Hematopoietic multipotent progenitor cell treated with erythropoietin and hydrocortisone succinate and interleukin-3 and kit ligand, for 17 days (in vitro differentiated cells): ENCODE measurements around the gene PCLO.

Experiments
- DNase-seq: peaks from one replicate; pipeline ENCODE4 v3.0.0-alpha.2; 2015; ENCODE audit warnings: low spot score

PCLO gene, protein sequence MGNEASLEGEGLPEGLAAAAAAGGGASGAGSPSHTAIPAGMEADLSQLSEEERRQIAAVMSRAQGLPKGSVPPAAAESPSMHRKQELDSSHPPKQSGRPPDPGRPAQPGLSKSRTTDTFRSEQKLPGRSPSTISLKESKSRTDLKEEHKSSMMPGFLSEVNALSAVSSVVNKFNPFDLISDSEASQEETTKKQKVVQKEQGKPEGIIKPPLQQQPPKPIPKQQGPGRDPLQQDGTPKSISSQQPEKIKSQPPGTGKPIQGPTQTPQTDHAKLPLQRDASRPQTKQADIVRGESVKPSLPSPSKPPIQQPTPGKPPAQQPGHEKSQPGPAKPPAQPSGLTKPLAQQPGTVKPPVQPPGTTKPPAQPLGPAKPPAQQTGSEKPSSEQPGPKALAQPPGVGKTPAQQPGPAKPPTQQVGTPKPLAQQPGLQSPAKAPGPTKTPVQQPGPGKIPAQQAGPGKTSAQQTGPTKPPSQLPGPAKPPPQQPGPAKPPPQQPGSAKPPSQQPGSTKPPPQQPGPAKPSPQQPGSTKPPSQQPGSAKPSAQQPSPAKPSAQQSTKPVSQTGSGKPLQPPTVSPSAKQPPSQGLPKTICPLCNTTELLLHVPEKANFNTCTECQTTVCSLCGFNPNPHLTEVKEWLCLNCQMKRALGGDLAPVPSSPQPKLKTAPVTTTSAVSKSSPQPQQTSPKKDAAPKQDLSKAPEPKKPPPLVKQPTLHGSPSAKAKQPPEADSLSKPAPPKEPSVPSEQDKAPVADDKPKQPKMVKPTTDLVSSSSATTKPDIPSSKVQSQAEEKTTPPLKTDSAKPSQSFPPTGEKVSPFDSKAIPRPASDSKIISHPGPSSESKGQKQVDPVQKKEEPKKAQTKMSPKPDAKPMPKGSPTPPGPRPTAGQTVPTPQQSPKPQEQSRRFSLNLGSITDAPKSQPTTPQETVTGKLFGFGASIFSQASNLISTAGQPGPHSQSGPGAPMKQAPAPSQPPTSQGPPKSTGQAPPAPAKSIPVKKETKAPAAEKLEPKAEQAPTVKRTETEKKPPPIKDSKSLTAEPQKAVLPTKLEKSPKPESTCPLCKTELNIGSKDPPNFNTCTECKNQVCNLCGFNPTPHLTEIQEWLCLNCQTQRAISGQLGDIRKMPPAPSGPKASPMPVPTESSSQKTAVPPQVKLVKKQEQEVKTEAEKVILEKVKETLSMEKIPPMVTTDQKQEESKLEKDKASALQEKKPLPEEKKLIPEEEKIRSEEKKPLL (N-terminal part only)

DNA sequence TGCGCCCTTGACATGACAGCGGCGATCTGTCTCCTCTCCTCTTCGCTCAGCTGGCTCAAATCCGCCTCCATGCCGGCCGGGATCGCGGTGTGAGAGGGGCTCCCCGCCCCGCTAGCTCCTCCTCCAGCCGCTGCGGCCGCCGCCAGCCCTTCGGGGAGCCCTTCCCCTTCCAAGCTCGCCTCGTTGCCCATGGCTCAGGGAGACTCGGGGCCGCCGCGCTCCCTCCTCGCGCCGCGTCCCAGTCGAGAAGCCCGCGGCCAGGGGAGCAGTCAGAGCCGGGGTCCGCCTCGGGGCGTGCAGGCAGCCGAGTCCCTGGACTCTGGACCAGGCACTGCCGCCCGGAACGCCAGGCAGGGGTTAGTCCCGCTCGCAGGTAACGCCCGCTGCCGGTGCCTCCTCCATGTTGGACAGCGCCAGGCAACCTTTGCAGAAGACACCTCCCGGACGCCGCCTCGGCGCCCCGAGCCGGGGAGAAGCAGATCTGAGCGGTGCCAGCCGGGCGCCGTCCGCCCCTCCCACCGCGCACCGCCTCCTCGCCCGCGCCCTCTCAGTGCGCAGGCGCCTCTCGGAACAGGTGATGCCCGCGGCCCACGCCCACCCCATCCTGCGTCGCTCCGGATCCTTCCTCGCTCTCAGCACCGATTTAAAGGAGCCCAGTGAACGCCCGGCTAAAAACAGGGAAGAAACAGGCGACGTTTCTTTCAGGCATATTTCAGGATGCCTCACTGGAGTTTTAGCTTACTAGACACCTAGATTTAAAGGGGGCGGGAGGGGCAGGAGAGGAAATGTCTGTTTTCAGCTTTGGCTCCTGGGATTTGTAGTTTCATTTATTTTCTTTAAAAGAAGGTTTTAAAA is at the start of gene PCLO:
PCLO (minus strand) TSS at position 483 of the 855 bp plus-strand sequence; CDS start at position 191, 292 bp downstream.
- no peak for DNase-seq

DNA sequence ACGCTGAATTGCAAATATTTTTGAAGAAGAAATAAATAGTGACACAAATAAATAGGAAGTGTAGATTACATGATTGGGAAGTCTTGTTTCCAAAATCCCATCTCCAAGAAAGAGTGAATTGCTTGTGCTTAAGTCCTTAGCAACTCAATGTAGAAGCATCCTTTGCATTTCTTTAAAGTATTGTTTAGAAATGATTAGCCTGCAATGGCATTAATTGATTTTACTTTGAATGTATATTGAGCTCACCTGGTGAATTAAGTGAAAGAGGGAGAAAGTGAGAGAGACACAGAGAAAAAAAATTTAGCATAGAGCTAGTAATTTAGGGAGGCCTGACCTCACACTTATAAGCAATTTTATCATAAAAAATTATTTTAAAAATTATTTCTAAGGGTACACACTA is 49.0 kb upstream of the PCLO start:
- DNase-seq = no peak

DNA sequence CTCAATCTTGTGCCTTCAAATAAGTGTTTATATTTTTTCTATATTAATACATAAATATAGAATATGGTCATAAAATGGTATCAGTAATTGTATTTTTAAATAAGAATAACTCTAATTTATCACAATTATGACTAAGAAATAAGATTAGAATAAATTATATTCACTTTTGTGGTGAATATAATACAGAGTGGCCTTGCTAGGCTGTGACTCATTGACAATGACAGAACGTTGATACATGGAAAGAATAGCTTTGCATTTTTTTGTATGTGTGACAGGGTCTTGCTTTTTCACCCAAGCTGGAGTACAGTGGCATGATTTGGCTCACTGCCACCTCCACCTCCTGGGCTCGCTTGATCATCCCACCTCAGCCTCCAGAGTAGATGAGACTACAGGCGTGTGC is 47.8 kb upstream of the PCLO start:
- no peak for DNase-seq

DNA sequence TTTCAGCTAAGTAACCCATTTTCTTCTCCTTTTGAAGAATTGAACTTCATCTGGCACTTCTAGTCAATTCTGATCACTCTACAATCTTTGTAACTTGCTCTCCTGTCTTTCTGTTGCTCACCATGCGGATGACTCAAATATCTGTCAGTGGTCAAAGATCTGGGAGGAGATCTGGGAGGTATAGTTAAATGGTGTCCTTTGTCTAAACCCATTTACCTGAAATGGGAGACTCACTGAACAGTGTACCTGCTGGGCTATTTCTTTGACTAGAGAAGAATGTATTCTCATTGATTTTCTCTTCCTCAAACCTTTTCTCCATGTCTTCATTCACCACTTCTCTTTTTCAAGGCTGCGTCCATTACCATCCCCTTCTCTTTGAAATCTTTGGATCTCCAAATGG is 42.0 kb upstream of the PCLO start:
- DNase-seq = no peak

DNA sequence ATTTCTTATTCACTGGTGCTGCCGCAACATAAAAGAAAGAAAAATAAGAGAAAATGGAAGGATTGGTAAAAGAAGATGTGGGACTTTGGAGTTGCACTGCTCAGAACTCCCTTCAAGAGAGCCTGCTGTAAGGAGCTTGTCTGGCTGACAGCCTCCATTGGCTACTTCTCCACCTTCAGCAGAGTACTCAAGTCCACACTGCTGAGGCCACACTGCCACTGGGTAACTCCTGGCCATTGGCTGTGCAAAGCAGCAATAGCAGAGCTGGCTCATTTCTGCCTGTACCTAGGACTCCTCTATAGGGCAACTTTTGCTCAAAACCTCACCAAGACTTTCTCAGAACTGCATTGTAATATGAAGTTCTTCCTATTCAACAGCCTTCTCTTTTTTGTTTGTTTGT is 38.7 kb upstream of the PCLO start:
- DNase-seq = no peak

DNA sequence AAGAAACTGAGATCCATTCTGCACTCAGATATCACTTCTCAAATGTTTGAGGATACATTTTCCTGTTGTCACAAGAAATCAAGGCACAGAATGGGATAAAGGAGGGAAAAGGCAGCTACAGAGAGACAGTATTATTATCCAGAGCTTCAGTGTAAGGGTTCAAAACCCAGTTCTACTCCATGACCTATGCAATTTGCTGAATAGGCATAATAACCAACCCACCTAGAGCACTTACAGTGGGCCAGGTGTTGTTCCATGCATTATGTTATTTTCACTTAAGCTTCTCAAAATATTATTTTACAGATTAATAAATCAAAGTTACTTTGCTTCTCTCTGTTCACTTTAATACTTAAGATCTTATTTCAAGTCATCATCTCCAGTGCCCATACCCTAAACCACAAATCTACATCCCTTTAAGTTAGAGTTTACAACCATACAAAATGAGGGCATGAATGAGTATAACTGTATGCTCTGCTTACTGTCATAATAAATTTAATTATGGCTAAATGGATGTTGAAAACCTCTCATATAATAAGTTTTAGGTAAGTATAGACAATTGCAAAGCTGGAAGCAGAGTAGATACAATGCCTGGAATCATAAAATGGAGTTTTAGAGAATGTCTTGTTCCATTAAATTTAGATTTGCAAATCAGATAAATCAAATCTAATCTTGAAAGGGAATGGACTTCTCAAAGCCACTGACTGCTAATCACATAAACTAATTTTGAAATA is 28.1 kb upstream of the PCLO start:
- no peak for DNase-seq

DNA sequence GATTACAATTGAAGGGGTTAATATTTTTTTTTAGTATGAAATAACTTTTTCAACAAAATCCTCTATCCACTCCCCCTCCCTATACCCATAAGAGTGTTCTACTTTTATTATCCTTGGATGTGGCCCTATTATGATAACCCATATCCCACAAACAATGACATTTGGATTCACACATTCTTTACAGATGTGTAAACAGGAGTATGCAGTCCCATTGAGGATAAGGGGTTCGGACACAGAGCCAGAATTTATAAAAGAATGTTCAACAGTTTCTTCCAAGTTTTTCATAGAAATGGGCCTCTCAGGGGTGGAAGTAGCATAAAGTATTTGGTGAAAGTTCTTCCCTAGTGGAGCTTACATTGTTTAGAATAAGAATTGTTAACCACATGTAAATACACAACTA is 16.1 kb upstream of the PCLO start:
- DNase-seq = no peak

DNA sequence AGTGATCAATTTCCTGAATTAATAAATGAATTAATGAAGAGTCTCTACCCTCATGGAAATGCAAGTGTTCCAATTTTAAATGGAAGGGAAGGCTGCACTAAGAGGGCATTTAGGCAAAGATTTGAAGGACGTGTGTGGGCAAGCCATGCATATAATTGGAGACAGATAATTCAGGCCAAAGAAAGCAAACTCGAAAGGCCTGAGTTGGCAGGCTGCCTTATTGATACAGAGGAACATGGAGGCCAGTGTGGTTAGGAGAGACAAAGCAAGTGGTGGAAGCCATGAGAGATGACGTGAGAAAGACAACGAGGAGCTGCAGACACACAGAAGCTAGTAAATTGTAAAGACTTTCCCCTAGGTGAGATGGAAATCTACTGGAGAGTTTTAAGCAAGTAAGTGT is 15.4 kb upstream of the PCLO start:
- DNase-seq = no peak

DNA sequence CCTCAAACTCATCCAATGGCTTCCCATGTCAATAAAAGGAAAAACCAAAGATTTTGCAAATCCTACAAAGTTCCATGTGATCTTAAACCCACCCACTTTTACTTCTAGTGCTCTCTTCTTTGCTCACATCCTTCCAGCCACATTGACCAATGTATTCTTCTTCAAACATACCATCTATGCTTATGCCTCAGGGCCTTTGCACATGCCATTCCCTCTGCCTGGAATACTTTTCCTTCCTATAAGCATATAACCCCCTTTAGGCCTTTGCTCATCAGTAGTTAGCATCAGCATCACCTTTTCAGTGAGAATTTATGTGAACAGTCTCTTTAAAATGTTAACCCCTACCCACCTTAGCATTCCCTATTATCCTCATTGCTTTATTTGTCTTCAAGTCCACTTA is 11.0 kb upstream of the PCLO start:
- DNase-seq = no peak

DNA sequence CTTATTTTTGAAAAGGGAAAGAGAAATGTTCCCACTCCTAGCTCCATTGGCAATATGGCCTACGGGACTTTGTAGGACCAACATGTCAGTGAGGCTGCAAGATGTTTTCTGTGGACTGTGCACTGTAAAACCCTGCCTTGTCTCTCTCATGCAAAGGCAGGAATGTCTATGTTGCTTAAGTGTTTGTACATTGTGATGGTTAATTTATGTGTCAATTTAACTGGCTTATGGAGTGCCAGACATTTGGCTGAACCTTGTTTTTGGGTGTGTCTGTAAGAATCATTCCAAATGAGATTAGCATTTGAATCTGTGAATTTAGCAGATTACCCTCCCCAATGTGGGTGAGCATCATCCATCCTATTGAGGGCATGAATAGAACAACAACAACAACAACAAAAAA is 4.1 kb upstream of the PCLO start:
- no peak for DNase-seq

DNA sequence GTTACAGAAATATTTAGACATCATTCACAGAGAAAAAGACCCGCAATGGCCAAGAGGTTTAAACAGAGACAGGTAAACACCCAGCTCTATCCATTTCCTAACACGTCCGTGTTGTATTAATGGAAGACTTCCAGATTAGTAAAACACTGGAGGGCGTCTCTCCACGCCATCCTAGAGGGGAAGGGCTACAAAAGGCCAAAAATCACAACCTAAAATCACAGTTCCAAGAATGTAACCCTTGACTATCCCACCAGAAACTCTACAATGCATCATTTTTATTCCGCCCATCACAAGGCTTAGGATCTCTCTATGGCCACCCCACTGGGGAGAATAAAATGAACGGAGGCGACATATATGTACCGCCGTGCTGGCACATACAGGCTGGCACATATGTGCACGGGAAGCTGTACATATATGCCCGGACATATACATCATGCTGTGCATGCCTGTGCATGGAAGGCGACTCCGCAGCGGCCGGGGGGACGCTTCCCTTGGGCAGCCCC is 734 bp downstream of the PCLO start:
- DNase-seq = no peak

DNA sequence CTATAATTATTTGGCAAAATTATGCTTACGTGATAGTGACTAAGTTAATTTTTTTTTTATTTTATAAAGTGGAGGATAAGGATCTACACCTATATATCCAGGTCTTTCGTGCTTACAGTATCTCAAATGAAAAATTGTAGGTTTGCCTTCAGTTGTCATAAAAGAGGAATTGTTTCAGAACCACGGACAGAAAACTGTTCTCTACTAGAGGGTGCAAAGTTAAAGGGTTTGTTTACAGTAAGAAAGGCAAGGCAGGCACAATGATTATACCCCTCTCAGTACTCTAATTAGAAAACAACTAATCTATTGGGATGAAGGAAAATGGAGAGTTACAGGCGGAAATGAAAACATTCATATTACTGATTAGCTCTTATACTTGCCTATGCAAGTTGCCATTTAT is 1.5 kb downstream of the PCLO start:
- DNase-seq = no peak

DNA sequence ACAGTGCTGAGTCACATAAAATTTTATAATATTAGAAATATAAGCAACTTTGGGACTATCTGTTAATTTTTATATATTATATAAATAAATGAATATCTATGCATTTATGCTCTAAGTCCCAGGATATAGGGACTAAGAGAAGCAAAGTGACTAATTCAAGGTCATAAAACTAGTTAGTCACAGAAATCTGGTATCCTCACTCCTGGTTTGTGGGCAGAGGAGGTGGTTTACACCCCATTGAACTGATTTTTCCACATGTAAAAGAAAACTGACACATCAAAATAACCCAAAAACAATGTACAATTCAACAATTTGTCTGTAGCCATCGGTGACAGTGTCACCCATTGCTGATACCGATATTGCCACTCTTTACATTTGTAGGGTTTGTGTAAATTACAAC is 3.0 kb downstream of the PCLO start:
- no peak for DNase-seq

DNA sequence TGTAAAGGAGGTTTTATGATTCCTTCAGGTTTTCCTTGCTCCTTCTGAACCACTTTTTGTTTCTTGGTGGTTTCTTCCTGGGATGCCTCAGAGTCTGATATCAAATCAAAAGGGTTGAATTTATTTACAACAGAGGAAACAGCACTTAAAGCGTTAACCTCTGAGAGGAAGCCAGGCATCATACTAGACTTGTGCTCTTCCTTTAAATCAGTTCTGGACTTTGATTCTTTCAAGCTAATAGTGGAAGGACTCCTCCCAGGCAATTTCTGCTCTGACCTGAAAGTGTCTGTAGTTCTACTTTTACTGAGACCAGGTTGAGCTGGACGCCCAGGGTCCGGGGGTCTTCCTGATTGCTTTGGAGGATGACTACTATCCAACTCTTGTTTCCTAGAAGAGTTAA is 6.7 kb downstream of the PCLO start:
- no peak for DNase-seq

DNA sequence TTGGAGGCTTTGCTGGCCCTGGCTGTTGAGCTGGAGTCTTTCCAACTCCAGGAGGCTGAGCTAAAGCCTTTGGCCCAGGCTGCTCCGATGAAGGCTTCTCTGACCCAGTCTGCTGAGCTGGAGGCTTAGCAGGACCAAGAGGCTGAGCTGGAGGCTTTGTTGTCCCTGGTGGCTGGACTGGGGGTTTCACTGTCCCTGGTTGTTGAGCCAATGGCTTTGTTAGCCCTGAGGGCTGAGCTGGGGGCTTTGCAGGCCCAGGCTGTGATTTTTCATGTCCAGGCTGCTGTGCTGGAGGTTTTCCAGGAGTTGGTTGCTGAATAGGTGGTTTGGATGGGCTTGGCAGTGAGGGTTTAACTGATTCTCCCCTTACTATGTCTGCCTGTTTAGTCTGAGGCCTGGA is 7.3 kb downstream of the PCLO start:
- DNase-seq = no peak

DNA sequence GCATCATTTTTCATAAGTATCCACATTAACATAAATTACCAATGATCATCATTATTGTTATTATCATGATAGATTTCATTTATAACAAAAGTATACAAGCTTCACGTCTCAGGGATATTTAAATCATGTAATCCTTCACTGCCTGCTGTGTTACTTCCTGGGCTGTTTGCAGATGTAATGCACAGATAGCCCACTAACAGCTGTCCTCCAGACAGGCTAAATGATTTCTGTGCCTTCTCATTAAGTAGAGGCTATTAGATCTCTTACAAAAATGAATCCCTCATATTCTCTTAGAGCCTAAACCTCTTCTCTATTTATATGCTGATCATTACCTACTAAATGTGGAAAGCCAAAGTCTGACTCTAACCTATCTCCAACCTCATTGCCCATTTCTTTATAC is 9.3 kb downstream of the PCLO start:
- no peak for DNase-seq

DNA sequence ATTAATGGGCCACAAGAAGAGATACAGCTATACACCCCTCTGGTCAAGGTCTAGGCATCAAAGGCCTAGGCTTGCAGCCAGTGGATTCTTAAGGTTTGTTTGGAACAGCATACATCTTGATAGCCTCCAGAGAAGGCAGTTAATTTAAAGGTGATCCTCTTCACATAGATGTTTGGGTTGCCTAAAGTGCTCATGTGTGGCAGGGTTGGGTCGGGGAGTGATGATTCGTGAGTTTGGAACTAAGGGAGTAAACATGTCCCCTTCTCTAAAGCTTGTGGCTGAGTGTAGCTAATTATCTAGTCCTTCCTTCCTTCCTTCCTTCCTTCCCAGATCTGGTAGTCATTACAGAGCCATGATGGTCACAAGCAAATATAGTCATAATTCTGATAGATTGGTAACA is 12.4 kb downstream of the PCLO start:
- no peak for DNase-seq

DNA sequence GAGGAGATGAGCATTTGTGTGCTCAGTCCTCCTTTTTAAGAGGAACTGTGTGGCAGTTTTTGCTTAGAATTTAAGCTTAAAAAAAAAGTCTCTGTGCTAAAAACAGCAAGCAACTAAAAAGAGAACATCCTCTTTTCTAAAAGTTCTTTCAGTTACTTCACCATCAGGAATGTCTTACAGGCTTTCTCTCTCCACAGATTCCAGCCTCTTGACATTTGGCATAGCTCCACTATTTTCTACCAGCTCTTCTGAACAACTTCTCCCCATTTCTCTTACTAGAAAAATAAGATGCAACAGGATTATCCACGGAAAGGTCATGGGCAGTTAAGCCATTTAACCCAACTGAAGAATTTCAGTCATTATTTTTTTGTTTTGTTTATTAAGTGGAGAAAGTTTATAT is 13.2 kb downstream of the PCLO start:
- DNase-seq = no peak

DNA sequence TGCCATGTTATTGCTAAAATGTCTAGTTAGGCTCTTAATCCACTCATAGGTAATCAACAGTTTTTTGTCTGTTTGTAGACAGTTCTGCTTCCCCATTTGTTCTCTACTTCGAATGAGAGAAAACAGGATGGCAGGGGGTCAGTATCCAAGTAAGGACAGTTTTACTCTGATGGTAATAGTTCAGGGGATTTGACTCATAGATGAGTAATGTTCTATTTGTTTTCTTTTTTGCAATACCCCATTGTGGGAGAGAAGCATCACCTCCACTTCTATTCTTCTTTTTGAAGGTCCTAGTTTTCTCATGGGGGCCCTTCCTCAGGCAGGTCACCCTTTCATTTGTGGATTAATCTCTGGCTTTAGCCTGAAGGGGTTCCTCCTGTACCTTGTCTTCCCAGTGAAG is 13.9 kb downstream of the PCLO start:
- no peak for DNase-seq

DNA sequence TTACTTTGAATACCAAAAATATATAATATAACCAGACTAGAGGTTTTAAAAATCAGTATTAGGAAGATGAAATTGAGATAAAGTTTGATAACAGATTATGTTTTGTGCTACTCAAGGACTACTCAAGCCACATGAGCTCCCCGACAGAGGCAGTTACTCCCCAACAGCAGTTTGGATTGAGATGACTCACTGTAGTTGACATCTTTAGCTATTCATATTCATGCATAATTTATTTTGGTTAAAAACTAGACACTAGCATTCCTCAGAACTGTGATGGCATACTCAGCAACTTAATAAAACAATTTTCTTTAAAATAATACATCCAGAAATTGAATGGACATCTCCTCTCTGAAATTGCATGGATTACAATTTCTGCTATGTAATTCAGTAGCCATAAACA is 19.6 kb downstream of the PCLO start:
- DNase-seq = no peak

DNA sequence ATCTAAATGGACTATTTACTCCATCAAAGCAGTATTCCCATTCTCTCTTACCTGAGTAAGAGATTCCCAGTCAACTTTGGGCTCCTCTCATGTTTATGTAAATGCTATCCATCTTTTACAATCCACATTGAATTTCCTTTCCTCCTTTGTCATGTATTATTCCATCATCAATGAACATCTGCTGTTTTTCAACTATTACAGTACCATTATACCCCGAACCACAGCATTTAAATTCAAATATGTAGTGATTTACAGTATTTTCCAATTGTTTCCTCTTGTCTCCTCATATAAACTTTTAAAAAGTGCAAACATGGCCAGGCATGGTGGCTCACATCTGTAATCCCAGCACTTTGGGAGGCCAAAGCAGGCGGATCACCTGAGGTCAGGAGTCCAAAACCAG is 20.3 kb downstream of the PCLO start:
- DNase-seq = no peak
